ENCODE data around the gene FOS. TPM values are rescaled to one million over a fixed set of nuclear protein-coding genes. Genes with fewer than 3 reads are reported as not detected.

The FOS gene
- total and polyA plus RNA-seq, 2 of the 4 experiments (the other 2 are of a cell fraction): 53.6 to 171 TPM

- TF ChIP-seq MXI1 (IDR thresholded peaks at IDR 0.05; ENCODE audit: borderline replicate concordance, low read depth, low read length): no peak
- TF ChIP-seq MAZ (IDR thresholded peaks at IDR 0.05; ENCODE audit: borderline replicate concordance, low read depth, low read length): no peak
- no peak for TF ChIP-seq NFE2L2 (IDR thresholded peaks at IDR 0.05; ENCODE audit: low read depth, low read length)
- no peak for TF ChIP-seq RAD21 (IDR thresholded peaks at IDR 0.05; ENCODE audit: low read length)
- TF ChIP-seq CEBPB (IDR thresholded peaks at IDR 0.05; ENCODE audit: low read depth, low read length): no peak
- TF ChIP-seq BHLHE40 (IDR thresholded peaks at IDR 0.05; ENCODE audit: low read depth, low read length): no peak
- TF ChIP-seq POLR2A (IDR thresholded peaks at IDR 0.05; ENCODE audit: low read depth, low read length): no peak
- no peak for TF ChIP-seq FOS (IDR thresholded peaks at IDR 0.05; ENCODE audit: low read depth, low read length)
- no peak for TF ChIP-seq ELK1 (IDR thresholded peaks at IDR 0.05; ENCODE audit: borderline replicate concordance, low read depth, low read length)
- no peak for TF ChIP-seq SMC3 (IDR thresholded peaks at IDR 0.05; ENCODE audit: low read depth, low read length)
- no peak for TF ChIP-seq RFX5 (IDR thresholded peaks at IDR 0.05; ENCODE audit: low read depth, low read length)
- TF ChIP-seq RCOR1 (IDR thresholded peaks at IDR 0.05; ENCODE audit: insufficient replicate concordance, low read length): no peak
- TF ChIP-seq MAFK (IDR thresholded peaks at IDR 0.05; ENCODE audit: low read depth, low read length): no peak
- Histone ChIP-seq H3K4me3 (ENCODE audit: insufficient read depth, low read depth, low read length) (no peak overlapping the region), H2BK20ac (ENCODE audit: low read depth, low read length) (no peak overlapping the region), H2AK5ac (ENCODE audit: low read depth, low read length) (no peak overlapping the region), H3K27ac (ENCODE audit: insufficient read depth, low read length) (no peak overlapping the region), H3K4me2 (ENCODE audit: low read depth, low read length) (no peak overlapping the region), H3K4ac (ENCODE audit: low read depth, low read length) (no peak overlapping the region), H3K9ac (ENCODE audit: low read depth, low read length) (no peak overlapping the region), H3K56ac (ENCODE audit: extremely low read depth, insufficient read depth, low read length) (no peak overlapping the region), H4K91ac (ENCODE audit: insufficient read depth, low read depth, low read length) (no peak overlapping the region), H3K23ac (ENCODE audit: low read depth, low read length) (no peak overlapping the region), H4K8ac (ENCODE audit: low read depth in 2 of 2, low read length in 2 of 2) (no peak overlapping the region), H3K14ac (replicated peaks; ENCODE audit: low read depth, low read length) (no peak overlapping the region), H2BK15ac (ENCODE audit: low read depth, low read length) (no peak overlapping the region), H2AFZ (replicated peaks; ENCODE audit: low read length, poor library complexity) (no peak overlapping the region), H2AK9ac (replicated peaks; ENCODE audit: low read depth, low read length, poor library complexity) (no peak overlapping the region), H3K18ac (ENCODE audit: low read depth, low read length) (no peak overlapping the region), H3K9me3 (ENCODE audit: control insufficient read depth, insufficient read depth, low read length) (no peaks in the 10 kb centered on the region), H4K5ac (ENCODE audit: low read depth, low read length) (no peak overlapping the region), H3K9me1 (ENCODE audit: insufficient read depth, low read length) (no peaks in the 10 kb centered on the region; the same call in 1 of the 2 replicates), H4K20me1 (ENCODE audit: insufficient read depth, low read length) (no peaks in the 10 kb centered on the region), H3K4me1 (ENCODE audit: control insufficient read depth, insufficient read depth, low read length) (peaks cover 10% of the 10 kb centered on the region), H2BK120ac (ENCODE audit: low read depth, low read length) (no peak overlapping the region), H3K36me3 (ENCODE audit: control insufficient read depth, insufficient read depth, low read length) (no peaks in the 10 kb centered on the region), H3K79me1 (ENCODE audit: low read depth in 1 of 2, low read length in 2 of 2) (no peaks in the 10 kb centered on the region), H3K27me3 (ENCODE audit: control insufficient read depth, insufficient read depth, low read length) (peaks cover 12% of the 10 kb centered on the region), H2BK5ac (ENCODE audit: low read depth, low read length, poor library complexity, severe bottlenecking) (no peak overlapping the region)
- 100% methylated on average over 3 of the region's 5 CpGs; no CpG with 5 or more reads in 1 of the 2 experiments for WGBS, 2 experiments (ENCODE audit: extremely low coverage in 2 of 2, insufficient read length in 1 of 2)
- in situ Hi-C loops (cut with MboI; ENCODE audit: low sequenced_read_pairs): no loop called here
- no TSS peak for BruUV-seq (replicated peaks)
- no peak for DNase-seq
- CTCF ChIA-PET: no interaction called here
- POLR2A ChIA-PET (ENCODE audit: unreplicated experiment): no interaction called here
- intact Hi-C loops (cut with micrococcal nuclease): no loop called here
- no peak for ATAC-seq (ENCODE audit: low read depth)
- dilution Hi-C loops (cut with HindIII; ENCODE audit: low sequenced_read_pairs, unreplicated experiment): loop anchor here (25.0 kb wide), 1 partner anchor 176 kb away; the partner anchor contains the start of gene NEK9
These were observed 34.7 kb downstream of the FOS start for GRCh38 chr14:75313294-75313693.

Data from IMR-90 (cell line).